ENCODE measurements around the gene FAM163A.

FAM163A gene

GRCh38 chr1:179776831-179777230 is 33.7 kb downstream of the FAM163A start:
- no peak for TF ChIP-seq CTCF (IDR thresholded peaks at IDR 0.05)
- H3K4me1 ChIP-seq = peaks cover 3% of the 10 kb centered on the region
- H3K79me2 ChIP-seq = no peaks in the 10 kb centered on the region
- no peak overlapping the region for H3K4me2 ChIP-seq (ENCODE audit: low read length)
- no peaks in the 10 kb centered on the region for H3K36me3 ChIP-seq (ENCODE audit: control insufficient read depth, insufficient read depth, low read length)
- H3K27ac ChIP-seq = no peak overlapping the region
- no peak overlapping the region for H3K4me3 ChIP-seq (ENCODE audit: low read depth, low read length)
- no peak overlapping the region for H3K9ac ChIP-seq
- no peaks in the 10 kb centered on the region for H3K27me3 ChIP-seq (ENCODE audit: control insufficient read depth, insufficient read depth, low read length)
- H3K9me3 ChIP-seq (ENCODE audit: control insufficient read depth, low read length) = no peaks in the 10 kb centered on the region
- H2AFZ ChIP-seq = no peak overlapping the region

GRCh38 chr1:179777731-179778130 is 34.6 kb downstream of the FAM163A start:
- Histone ChIP-seq H3K4me2 (ENCODE audit: low read length) (no peak overlapping the region), H2AFZ (no peak overlapping the region), H3K4me1 (peaks cover 3% of the 10 kb centered on the region), H3K4me3 (ENCODE audit: low read depth, low read length) (no peak overlapping the region), H3K79me2 (no peaks in the 10 kb centered on the region), H3K27ac (no peak overlapping the region), H3K27me3 (ENCODE audit: control insufficient read depth, insufficient read depth, low read length) (no peaks in the 10 kb centered on the region), H3K9ac (no peak overlapping the region), H3K9me3 (ENCODE audit: control insufficient read depth, low read length) (no peaks in the 10 kb centered on the region), H3K36me3 (ENCODE audit: control insufficient read depth, insufficient read depth, low read length) (no peaks in the 10 kb centered on the region)
- no peak for TF ChIP-seq CTCF (IDR thresholded peaks at IDR 0.05)

- no peak overlapping the region for H2AFZ ChIP-seq
- no peak overlapping the region for H3K27ac ChIP-seq
- H3K9me3 ChIP-seq (ENCODE audit: control insufficient read depth, low read length) = no peaks in the 10 kb centered on the region
- TF ChIP-seq CTCF (IDR thresholded peaks at IDR 0.05) = no peak
- no peaks in the 10 kb centered on the region for H3K27me3 ChIP-seq (ENCODE audit: control insufficient read depth, insufficient read depth, low read length)
- H3K79me2 ChIP-seq = no peaks in the 10 kb centered on the region
- no peak overlapping the region for H3K9ac ChIP-seq
- no peak overlapping the region for H3K4me3 ChIP-seq (ENCODE audit: low read depth, low read length)
- H3K4me2 ChIP-seq (ENCODE audit: low read length) = no peak overlapping the region
- H3K4me1 ChIP-seq = peaks cover 3% of the 10 kb centered on the region
- H3K36me3 ChIP-seq (ENCODE audit: control insufficient read depth, insufficient read depth, low read length) = no peaks in the 10 kb centered on the region
Measured at GRCh38 chr1:179779645-179780272, 36.7 kb downstream of the FAM163A start.

- Histone ChIP-seq H3K27me3 (ENCODE audit: control insufficient read depth, insufficient read depth, low read length) (no peaks in the 10 kb centered on the region), H3K9ac (no peak overlapping the region), H3K4me1 (peaks cover 3% of the 10 kb centered on the region), H3K4me2 (ENCODE audit: low read length) (no peak overlapping the region), H3K27ac (no peak overlapping the region), H3K9me3 (ENCODE audit: control insufficient read depth, low read length) (no peaks in the 10 kb centered on the region), H2AFZ (no peak overlapping the region), H3K36me3 (ENCODE audit: control insufficient read depth, insufficient read depth, low read length) (no peaks in the 10 kb centered on the region), H3K4me3 (ENCODE audit: low read depth, low read length) (no peak overlapping the region), H3K79me2 (no peaks in the 10 kb centered on the region)
- no peak for TF ChIP-seq CTCF (IDR thresholded peaks at IDR 0.05)
Measured at GRCh38 chr1:179781962-179782361, 38.9 kb downstream of the FAM163A start.

- H3K27ac ChIP-seq = no peak overlapping the region
Measured at GRCh38 chr1:179785031-179785431, 41.9 kb downstream of the FAM163A start.

More at GRCh38 chr1:179785031-179785431, 41.9 kb downstream of the FAM163A start:
- Histone ChIP-seq H3K4me1 (no peaks in the 10 kb centered on the region), H3K4me2 (ENCODE audit: low read length) (no peak overlapping the region), H3K9ac (no peak overlapping the region), H2AFZ (no peak overlapping the region), H3K4me3 (ENCODE audit: low read depth, low read length) (no peak overlapping the region), H3K9me3 (ENCODE audit: control insufficient read depth, low read length) (no peaks in the 10 kb centered on the region), H3K79me2 (no peaks in the 10 kb centered on the region), H3K36me3 (ENCODE audit: control insufficient read depth, insufficient read depth, low read length) (no peaks in the 10 kb centered on the region), H3K27me3 (ENCODE audit: control insufficient read depth, insufficient read depth, low read length) (no peaks in the 10 kb centered on the region)
- no peak for TF ChIP-seq CTCF (IDR thresholded peaks at IDR 0.05)
